NT2/D1 (cell line): ENCODE data around the gene CRK.
A peak's percentile ranks its signal among the peaks of the same experiment; 100 is the strongest.
"Not testable (repeated sequence)": the region's sequence is repeated elsewhere in the genome, so short reads cannot be mapped to it uniquely, and the experiment has no call there.

Experiments used
- DNase-seq: peaks from one replicate; pipeline ENCODE4 v3.0.0-alpha.2; 2011; ENCODE audit warnings: low read depth, low spot score
- H3K27me3 ChIP-seq: 2 replicates; pipeline ENCODE4 v1.6.0; 2011; ENCODE audit warnings: mild to moderate bottlenecking; ENCODE audit not compliant: insufficient read length, insufficient read depth
- H3K36me3 ChIP-seq: 2 replicates; pipeline ENCODE4 v1.6.1; 2011; ENCODE audit warnings: mild to moderate bottlenecking, low read length, mixed read lengths; ENCODE audit not compliant: insufficient read depth, insufficient read length
- H3K4me1 ChIP-seq: 2 replicates; pipeline ENCODE4 v1.5.1; 2011; ENCODE audit not compliant: insufficient read depth, insufficient read length
- H3K4me3 ChIP-seq: 2 replicates; pipeline ENCODE4 v1.5.1; 2011; ENCODE audit warnings: low read depth; ENCODE audit not compliant: insufficient read length
- H3K9ac ChIP-seq: 2 replicates; pipeline ENCODE4 v1.6.0; 2011; ENCODE audit warnings: low read depth; ENCODE audit not compliant: insufficient read length
- H3K9me3 ChIP-seq: 2 replicates; pipeline ENCODE4 v1.5.1; 2011; ENCODE audit warnings: mild to moderate bottlenecking, low read length; ENCODE audit not compliant: insufficient read depth
- SUZ12 ChIP-seq: IDR thresholded peaks from 2 replicates; pipeline ENCODE4 v1.6.1; 2011; ENCODE audit not compliant: insufficient read length, insufficient read depth; ENCODE audit errors: extremely low read depth
- YY1 ChIP-seq: IDR thresholded peaks from 2 replicates; pipeline ENCODE4 v1.6.1; 2011; ENCODE audit not compliant: insufficient read length, insufficient read depth
- ZNF274 ChIP-seq: IDR thresholded peaks from 2 replicates; pipeline ENCODE4 v1.6.1; 2011; ENCODE audit warnings: mild to moderate bottlenecking, low read depth, low read length

CRK gene

GRCh38 chr17:1398931-1399678, 56.9 kb downstream of the CRK start:
- no peak for TF ChIP-seq YY1
- TF ChIP-seq ZNF274: no peak
- no peak for TF ChIP-seq SUZ12
- Histone ChIP-seq H3K9me3 (no peaks in the 10 kb centered on the region), H3K27me3 (no peaks in the 10 kb centered on the region), H3K4me1 (peaks cover 5% of the 10 kb centered on the region), H3K4me3 (peak overlapping the region; percentile 83), H3K36me3 (peaks cover 26% of the 10 kb centered on the region), H3K9ac (peak overlapping the region; percentile 97)
- DNase-seq: no peak

- Histone ChIP-seq H3K9ac (peak overlapping the region; percentile 97), H3K9me3 (no peaks in the 10 kb centered on the region), H3K4me3 (peak overlapping the region; percentile 83), H3K36me3 (peaks cover 31% of the 10 kb centered on the region), H3K27me3 (no peaks in the 10 kb centered on the region), H3K4me1 (peaks cover 6% of the 10 kb centered on the region)
- TF ChIP-seq SUZ12 (no peak), YY1 (no peak)
- no peak for DNase-seq
These were observed 58.0 kb downstream of the CRK start for GRCh38 chr17:1398028-1398427.

- not testable (repeated sequence) for H3K4me3 ChIP-seq, H3K4me1 ChIP-seq
- H3K36me3 ChIP-seq: peaks cover 36% of the 10 kb centered on the region
These were observed 60.0 kb downstream of the CRK start for GRCh38 chr17:1395876-1396665.

GRCh38 chr17:1391577-1391976, 64.5 kb downstream of the CRK start:
- H3K9me3 ChIP-seq: no peaks in the 10 kb centered on the region
- no peak for TF ChIP-seq YY1
- no peak for TF ChIP-seq SUZ12
- no peak for TF ChIP-seq ZNF274
- no peak overlapping the region for H3K9ac ChIP-seq
- peaks cover 29% of the 10 kb centered on the region for H3K36me3 ChIP-seq
- H3K27me3 ChIP-seq: no peaks in the 10 kb centered on the region
- DNase-seq: no peak
- H3K4me3 ChIP-seq: no peak overlapping the region
- peaks cover 3% of the 10 kb centered on the region for H3K4me1 ChIP-seq

More at GRCh38 chr17:1395876-1396665, 60.0 kb downstream of the CRK start:
- not testable (repeated sequence) for DNase-seq, H3K9me3 ChIP-seq, H3K9ac ChIP-seq, H3K27me3 ChIP-seq

- Histone ChIP-seq H3K9ac (no peak overlapping the region), H3K9me3 (no peaks in the 10 kb centered on the region), H3K36me3 (peaks cover 23% of the 10 kb centered on the region), H3K4me3 (no peak overlapping the region), H3K4me1 (peaks cover 2% of the 10 kb centered on the region), H3K27me3 (no peaks in the 10 kb centered on the region)
- no peak for DNase-seq
- TF ChIP-seq SUZ12: no peak
- no peak for TF ChIP-seq YY1
- TF ChIP-seq ZNF274: no peak
These were observed 65.3 kb downstream of the CRK start for GRCh38 chr17:1390432-1391367.

GRCh38 chr17:1387490-1388227, 68.4 kb downstream of the CRK start:
- H3K9ac ChIP-seq, H3K4me3 ChIP-seq, H3K9me3 ChIP-seq, H3K4me1 ChIP-seq, H3K27me3 ChIP-seq, DNase-seq: not testable (repeated sequence)
- peaks cover 30% of the 10 kb centered on the region for H3K36me3 ChIP-seq

- H3K4me1 ChIP-seq, H3K27me3 ChIP-seq, H3K4me3 ChIP-seq, H3K9me3 ChIP-seq, DNase-seq, H3K9ac ChIP-seq: not testable (repeated sequence)
- H3K36me3 ChIP-seq: peaks cover 26% of the 10 kb centered on the region
These were observed 69.3 kb downstream of the CRK start for GRCh38 chr17:1386675-1387190.
